Lower leg skin (tissue), 4 donors: Measurements from ENCODE around the gene TTC3. TPM values are rescaled to one million over a fixed set of nuclear protein-coding genes. Genes with fewer than 3 reads are reported as not detected.

Experiments
- DNase-seq, 2 donors: peaks; one replicate each; pipeline ENCODE4 v3.0.0-alpha.2; 2019; ENCODE audit warnings: low spot score in 2 of 2
- H3K4me3 ChIP-seq: fragments of 200-600 bp; sonication (generic); 2 replicates; pipeline ENCODE4 v1.5.1; 2017; ENCODE audit warnings: mild to moderate bottlenecking, low read depth; ENCODE audit not compliant: poor library complexity, severe bottlenecking
- POLR2A ChIP-seq, 2 donors: fragments of 450-650 bp; IDR thresholded peaks; one replicate each; pipeline ENCODE4 v1.6.1; 2016 to 2017; ENCODE audit warnings: antibody characterized with exemption in 2 of 2, mild to moderate bottlenecking in 1 of 2, moderate library complexity in 1 of 2
- whole genome bisulfite sequencing, 2 donors: methylation state at CpG; one replicate each; pipeline ENCODE4 v1.1.5; 2018; 5-methylcytosine and 5-hydroxymethylcytosine counted together
- intact Hi-C: fragments of 100-400 bp; cut with DNase I; formaldehyde crosslinking; loops from one replicate; pipeline ENCODE4 v1.15.0; 2023; ENCODE audit warnings: low total_unique reads
- total RNA-seq, 4 donors: library from RNA; depleted of rRNA; stranded (reverse); fragments of >200 nt; gene quantifications; one replicate each; pipeline ENCODE4 v1.1.0, GENCODE V29; 2016
- TF ChIP-seq, protein P1 (sequence below), 3 donors: fragments of 450-650 bp; IDR thresholded peaks; one replicate each; pipeline ENCODE4 v1.5.1; 2016; ENCODE audit warnings: antibody characterized with exemption in 3 of 3, mild to moderate bottlenecking in 3 of 3, moderate library complexity in 2 of 3

The TTC3 gene
- total RNA-seq, 4 donors from 2014 or later: 77.6 to 111 (median 92.0) TPM

DNA sequence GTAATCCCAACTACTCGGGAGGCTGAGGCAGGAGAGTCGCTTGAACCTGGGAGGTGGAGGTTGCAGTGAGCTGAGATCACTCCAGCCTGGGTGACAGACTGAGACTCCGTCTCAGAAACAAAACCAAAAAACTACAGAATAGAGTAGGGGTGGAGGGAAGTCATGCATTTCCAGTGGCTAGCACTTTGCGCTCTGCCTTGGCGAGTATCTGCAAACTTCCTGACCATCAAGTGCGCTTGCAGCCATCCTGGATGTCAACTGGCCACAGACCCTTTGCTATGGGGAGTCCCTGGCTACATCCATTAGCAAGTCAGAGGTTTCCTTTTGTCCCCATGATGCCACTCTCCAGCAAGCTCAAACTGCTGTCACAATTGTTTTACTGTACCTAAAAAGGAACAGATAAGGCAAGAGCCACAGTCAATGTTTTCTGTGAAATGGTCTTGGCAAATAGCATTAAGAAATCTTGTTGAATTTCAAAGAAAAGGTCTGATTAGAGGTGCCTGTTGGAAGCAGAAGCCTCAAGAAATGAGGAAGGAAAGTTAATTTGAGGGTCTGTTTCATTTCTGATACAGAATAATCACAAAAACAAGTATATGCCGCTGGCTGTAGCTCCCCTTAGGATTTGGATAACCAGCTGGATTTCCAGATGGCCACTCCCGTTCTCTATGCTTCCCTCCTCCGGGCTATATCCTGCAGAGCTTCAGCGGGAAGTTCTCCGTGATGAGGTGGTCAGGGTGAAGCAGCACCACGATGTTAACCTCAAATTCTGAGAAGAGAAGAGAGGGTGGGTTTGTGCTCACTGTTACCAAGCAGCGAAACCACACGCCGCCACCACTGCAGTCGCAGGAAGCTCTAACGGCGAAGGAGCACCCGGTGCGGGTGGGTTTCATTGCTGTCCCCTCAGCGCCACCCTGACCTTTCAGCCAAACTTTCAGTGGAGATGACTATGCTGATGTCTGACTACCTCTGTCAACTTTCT lies 152.1 kb downstream of the TTC3 start:
- DNase-seq: peak in 1 of 2 donors; percentile 60

DNA sequence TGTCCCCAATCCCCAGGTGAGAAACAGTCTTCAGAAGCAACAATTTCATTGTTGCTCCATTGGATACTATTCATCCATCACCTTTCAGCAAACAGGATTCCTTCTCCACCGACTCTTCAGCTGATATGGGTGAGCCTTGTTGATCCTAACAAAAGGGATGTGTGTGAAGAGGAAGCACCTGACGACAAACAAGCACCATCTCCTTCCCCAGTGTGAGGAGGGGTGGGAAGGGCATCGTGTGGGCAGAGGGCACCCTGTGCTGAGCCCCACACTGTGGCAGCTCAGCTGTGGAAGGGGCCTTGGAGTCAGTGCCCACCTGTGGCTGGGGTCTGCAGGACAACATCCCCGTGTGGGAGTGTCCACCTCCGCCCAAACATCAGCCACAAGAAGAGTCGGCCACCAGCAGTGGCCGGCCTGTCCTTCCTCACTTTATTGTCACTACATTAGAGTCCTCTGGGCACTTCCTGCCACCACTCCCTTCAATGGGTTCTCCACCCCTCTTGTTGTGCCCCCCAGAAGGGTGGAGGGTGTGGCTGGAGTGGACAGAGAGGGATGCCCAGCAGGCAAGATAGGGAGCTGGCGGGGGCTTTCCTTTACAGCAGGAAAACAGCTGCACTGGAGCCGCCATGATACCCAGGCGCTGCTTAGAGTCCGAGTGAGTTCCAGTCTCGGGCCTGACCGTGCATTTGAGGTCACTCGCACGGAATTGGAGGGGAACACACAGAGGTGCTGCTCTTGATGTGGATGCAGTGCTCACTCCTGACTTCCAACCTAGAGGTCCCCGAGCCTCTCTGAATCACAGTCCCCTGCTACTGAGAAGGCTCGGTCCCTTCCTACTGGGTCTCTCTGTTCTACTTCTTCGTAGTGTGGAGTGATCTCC lies 153.2 kb downstream of the TTC3 start:
- no peak overlapping the region for H3K4me3 ChIP-seq
- 91 to 94% methylated on average over 18 of the region's 18 CpGs for whole genome bisulfite sequencing, 2 donors
- TF ChIP-seq, protein P1, sequence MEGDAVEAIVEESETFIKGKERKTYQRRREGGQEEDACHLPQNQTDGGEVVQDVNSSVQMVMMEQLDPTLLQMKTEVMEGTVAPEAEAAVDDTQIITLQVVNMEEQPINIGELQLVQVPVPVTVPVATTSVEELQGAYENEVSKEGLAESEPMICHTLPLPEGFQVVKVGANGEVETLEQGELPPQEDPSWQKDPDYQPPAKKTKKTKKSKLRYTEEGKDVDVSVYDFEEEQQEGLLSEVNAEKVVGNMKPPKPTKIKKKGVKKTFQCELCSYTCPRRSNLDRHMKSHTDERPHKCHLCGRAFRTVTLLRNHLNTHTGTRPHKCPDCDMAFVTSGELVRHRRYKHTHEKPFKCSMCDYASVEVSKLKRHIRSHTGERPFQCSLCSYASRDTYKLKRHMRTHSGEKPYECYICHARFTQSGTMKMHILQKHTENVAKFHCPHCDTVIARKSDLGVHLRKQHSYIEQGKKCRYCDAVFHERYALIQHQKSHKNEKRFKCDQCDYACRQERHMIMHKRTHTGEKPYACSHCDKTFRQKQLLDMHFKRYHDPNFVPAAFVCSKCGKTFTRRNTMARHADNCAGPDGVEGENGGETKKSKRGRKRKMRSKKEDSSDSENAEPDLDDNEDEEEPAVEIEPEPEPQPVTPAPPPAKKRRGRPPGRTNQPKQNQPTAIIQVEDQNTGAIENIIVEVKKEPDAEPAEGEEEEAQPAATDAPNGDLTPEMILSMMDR (IDR thresholded peaks at IDR 0.05): no peak
- TF ChIP-seq POLR2A (IDR thresholded peaks at IDR 0.05): no peak
- intact Hi-C loops: no loop called here
- DNase-seq: peak in 1 of 2 donors; percentile 68

More for the DNA sequence above, 152.1 kb downstream of the TTC3 start:
- no peak overlapping the region for H3K4me3 ChIP-seq
- intact Hi-C loops: no loop called here
- WGBS, 2 donors: 92 to 93% methylated on average over 21 of the region's 21 CpGs
- TF ChIP-seq POLR2A (IDR thresholded peaks at IDR 0.05): no peak
- TF ChIP-seq, protein P1 (IDR thresholded peaks at IDR 0.05): no peak

DNA sequence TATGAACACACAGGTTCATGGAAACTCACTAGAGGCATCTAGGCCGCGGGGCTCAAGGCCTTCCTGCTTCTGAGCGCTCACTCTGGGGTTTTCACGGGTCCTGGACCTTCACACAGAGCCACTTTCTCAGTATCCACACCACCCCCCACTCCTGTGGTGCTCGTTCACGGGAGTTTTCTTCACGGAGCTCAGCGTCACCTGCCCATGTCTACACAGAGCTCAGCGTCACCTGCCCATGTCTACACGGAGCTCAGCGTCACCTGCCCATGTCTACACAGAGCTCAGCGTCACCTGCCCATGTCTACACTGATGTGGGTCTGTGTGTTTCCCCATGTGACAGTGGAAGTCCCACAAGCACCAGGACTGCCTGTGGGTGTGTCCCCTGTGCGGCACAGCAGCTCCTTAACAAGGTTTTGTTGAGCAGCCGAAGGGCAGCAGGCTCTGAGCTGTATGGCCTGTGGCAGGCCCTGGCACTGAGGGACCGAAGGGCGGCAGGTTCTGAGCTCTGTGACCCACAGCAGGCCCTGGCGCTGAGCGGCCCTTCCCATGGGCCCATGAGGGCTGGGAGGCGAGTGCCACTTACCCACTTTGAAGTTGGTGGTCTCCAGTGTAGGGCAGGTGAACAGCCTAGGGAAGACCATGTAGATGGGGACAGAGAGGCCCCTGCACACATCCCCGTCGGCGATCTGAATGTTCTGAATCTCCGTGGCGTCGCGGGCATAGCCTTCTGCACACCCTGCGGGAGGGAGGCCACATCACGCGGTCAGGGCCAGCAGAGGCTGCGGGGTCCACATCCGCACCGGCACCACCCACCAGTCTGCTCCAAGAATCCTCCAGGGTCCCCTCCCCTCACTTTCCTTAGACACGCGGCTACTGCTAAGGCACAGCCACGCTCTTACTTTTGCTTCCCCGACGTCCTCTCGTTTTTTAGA lies 154.3 kb downstream of the TTC3 start:
- intact Hi-C loops: no loop called here
- H3K4me3 ChIP-seq: no peak overlapping the region
- DNase-seq: peak in 1 of 2 donors; percentile 71
- TF ChIP-seq, protein P1 (IDR thresholded peaks at IDR 0.05): no peak
- TF ChIP-seq POLR2A (IDR thresholded peaks at IDR 0.05): no peak
- 96 to 97% methylated on average over 37 to 38 of the region's 38 CpGs for WGBS, 2 donors

DNA sequence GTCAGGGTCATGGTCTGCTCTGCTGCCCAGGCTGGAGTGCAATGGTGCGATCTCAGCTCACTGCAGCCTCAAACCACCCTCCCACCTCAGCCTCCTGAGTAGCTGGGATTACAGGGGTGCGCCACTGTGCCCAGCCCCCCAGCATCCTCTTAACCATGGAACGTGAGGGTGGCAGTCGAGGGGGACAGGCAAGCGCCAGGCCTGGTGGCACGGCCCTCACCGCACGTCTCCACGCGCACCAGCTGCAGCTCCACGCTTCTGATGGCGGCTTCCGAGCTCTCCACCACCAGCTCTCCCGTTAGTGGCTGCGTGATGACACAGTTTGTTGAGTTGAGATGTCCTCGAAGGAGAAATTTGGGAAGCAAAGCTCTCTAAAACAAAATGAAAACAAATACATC lies 154.9 kb downstream of the TTC3 start:
- DNase-seq: peak in 1 of 2 donors; percentile 76
- no peak for TF ChIP-seq POLR2A (IDR thresholded peaks at IDR 0.05)
- TF ChIP-seq, protein P1 (IDR thresholded peaks at IDR 0.05): no peak
- intact Hi-C loops: no loop called here
- H3K4me3 ChIP-seq: no peak overlapping the region
- 97 to 99% methylated on average over 16 of the region's 16 CpGs for WGBS, 2 donors
